Right forelimb (tissue), 1 donor: Measurements from ENCODE around the gene ZNF346.

Experiments used
- DNase-seq: peaks from one replicate; pipeline ENCODE4 v3.0.0-alpha.2; 2018

The ZNF346 gene

DNA sequence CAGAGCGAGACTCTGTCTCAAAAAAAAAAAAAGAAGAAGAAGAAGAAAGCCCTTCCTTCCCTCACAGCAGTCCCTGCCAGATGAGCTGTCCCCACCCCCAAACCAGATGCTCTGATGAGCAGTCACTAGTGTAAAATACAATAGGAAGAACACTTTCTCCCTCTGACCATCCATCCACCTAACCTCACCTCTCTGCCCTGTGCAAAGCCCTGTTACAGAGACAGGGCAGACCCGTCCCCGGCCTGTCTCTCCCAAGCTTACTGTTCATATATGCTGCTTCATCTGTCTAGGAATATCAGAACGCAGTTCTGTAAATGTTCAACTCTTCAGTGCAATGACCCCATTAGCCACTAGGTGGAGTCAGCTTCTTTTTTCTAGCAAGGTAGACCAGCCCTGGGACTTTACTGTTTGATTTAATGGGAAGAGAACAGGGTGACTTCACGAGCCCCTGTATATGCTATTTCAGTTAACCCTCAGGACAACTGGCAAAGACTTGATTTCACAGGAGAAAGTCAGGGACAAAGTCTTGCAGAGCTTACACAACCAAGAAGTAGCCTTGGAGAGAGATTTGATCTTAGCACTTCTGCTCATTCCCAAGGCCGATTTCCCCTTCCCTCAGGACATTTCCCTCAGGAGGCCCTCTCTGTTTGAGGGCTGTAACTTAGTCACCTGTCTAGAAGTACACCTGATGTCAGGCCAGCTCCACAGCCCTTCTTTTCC is 49.3 kb downstream of the ZNF346 start:
- peak; percentile 79 for DNase-seq

DNA sequence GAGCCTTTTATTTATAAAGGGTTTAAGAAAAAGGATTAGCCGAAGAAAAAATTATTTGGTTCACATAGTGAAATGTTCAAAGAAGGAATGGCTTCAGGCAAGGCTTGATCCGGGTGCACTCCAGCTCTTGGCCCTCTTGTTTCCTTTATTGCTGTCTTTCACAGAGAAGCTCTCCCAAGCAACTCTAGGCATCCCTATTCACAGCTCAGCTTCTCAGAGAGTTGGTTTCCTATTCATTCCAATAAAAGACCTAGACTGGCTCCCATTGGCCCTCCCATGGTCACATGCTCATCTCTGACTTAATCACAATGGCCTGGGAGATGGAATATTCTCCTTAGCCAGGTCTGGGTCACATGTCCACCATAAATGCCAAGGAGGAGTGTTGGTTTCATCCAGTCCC is 54.8 kb downstream of the ZNF346 start:
- DNase-seq = no peak

DNA sequence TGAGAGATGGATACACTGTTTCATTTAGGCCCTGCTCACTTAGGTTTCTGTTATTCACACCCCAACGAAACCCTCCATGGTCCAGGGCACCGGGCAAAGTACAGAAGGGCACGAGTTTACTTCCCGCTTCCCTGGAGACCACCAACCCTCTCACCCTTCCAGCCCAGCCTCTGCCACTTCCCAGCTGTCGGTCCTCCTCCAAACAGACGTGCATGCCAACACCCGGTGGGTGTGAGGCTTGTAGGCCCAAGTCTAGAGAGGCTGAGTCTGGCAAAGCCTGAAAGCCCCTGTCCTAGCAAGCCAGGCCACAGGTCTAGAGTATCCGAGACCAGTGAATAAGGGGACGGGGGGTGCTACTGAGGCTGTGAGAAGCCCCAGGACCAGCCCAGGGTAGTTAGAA is 57.1 kb downstream of the ZNF346 start:
- no peak for DNase-seq

DNA sequence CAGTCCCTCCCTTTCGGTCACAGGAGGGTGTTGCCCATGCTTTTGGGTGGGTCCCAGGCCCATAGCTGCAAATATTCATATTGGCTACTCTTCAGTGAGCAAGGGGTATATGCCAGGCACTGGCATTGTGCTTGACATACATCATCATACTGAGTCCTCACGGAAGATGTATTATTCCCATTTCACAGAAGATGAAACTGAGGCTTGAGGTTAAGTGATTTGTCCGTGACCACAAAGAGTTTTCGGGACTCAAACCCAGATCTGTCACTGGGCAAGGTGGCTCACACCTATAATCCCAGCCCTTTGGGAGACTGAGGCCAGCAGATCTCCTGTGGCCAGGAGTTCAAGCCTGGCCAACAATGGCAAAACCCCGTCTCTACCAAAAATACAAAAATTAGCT is 57.8 kb downstream of the ZNF346 start:
- DNase-seq = no peak

DNA sequence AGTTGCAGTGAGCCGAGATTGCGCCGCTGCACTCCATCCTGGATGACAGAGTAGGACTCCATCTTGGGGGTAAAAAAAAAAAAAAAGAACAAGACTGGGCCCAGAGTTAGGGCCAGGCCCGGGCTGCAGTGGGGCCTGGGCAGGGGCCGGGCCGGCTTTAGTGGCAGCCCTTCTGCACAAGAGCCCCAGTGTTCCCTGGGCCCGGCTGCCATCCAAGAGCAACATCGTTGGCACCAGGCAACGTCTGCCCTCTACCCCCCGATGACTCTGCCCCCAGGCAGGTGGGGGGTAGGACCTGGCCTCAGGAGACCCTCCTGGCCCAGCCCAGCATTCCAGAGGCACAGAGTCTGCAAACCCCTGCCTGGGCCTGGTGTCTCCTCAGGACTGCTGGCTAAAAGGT is 59.4 kb downstream of the ZNF346 start:
- DNase-seq = no peak

DNA sequence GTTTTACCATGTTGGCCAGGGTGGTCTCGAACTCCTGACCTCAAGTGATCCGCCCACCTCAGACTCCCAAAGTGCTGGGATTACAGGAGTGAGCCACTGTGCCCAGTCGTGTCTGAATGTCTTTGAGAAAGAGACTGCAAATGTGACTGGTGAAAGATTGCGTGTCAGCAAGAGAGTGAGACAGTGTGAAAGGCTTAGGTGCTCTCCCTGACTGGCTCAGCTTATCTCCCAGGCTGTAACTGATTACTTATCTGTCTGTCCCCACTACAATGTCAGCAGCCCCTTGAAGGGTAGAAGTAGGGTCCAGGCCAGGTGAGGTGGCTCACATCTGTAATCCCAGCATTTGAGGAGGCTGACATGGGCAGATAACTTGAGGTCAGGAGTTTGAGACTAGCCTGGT is 60.9 kb downstream of the ZNF346 start:
- DNase-seq = no peak

DNA sequence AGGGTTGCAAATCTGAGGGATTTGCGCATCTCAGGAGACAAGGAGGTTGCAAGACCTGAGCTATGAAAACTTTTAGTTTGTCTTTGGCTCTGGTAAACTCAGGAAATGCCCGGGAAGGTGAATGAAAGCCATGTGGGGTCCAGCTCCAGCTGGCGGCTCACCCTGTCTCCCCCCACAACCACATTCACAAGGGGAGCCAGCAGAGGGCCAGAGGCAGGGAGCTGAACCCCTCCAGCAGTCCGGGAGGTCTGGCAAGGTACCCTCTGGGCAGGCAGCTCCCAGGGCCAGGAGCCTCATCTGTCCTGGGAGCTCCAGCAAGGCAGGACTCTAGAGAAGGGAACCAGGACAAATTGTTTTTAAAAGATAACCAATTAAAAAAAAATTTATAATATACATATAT is 61.7 kb downstream of the ZNF346 start:
- no peak for DNase-seq

DNA sequence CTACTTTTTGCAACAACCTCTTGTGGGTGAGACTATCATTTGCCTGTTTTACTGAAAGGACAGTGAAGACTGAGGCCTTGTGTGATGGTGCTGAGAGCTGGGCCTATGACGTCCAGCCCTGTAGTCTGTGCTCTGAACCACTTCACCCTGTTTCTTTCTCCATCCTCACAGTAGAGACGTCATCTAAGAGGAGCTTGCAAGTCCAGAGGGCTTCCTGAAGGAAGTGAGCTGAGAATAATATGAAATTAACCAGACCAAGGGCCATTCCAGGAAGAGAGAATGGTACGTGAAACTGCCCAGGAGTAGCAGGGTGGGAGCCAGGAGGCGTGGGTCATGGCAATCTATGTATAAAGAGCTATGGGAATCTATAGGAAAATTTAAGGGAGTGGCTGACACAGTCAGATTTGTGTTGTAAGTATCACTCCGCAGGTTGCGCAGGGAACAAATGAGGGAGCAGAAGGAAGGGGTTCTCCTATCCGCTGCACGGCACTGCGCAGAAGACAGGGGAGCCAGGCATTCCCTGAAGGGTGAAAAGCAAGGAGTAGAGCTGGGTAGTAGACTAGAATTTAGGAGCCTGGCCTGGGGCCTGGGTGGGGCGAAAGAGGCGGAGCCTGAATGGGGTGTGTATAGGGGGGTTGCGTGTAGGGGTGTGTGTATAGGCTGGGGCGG is 63.6 kb downstream of the ZNF346 start:
- DNase-seq = no peak

DNA sequence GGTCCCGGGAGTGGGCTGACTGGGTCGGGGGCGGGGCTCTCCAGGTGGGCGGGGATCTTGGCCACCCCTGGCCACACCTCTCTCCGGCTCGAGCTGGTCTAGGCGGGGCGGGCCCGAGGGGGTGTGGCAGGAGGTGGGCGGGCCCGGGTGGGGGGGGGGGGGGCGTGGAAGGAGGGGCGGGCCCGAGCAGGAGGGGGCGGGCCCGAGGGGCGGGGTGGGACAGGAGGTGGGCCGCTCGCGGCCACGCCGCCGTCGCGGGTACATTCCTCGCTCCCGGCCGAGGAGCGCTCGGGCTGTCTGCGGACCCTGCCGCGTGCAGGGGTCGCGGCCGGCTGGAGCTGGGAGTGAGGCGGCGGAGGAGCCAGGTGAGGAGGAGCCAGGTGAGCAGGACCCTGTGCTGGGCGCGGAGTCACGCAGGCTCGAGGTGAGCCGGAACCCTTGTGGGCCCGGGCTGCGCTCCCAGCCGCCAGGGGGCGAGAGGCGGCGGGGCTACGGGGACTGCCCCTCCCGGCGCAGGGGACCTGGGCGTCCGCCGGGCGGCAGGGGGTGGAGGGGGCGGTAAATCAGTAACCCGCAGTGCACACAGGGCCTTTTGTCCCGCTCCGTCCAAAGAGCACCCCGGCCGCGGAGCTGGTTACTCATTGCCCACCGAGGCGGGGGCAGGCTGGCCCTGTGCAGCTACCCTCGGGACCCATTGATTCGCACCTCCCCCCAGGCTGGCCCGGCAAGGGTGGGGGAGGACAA is 64.3 kb downstream of the ZNF346 start, which contains the start of gene FGFR4:
TSS of gene FGFR4 (plus strand) at position 262 of the 744 bp plus-strand sequence. CDS start 2,688 bp downstream, outside the sequence.
- DNase-seq = peak; percentile 87

DNA sequence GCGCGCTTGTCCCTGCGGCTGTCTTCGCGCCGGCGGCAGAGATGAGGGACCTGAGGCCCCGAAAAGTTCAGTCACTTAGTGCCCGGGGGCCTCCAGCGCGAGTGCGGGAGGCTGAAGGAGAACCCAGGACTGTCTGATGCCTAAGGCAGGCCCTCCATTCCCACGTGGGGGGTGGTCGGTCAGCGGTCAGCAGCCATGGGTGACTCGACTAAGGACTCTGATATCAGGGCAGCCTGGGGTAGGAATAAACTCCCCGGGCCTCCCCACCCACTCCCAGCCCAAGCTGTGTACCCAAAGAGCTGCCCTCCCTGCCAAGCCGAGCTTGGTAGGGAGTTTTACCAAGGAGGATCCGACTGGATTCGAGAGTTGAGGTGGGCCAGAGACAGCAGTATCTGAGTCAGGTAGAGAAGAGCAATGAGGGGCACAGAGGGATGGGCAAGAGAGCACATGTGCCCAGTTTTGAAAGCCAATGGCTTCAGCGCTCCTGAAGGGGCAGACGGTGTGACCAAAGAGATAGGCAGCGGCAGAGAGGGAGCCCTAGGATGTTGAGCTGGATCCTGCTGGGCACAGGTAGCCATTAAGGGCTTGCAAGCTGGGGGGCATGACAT is 65.0 kb downstream of the ZNF346 start:
- DNase-seq = no peak

DNA sequence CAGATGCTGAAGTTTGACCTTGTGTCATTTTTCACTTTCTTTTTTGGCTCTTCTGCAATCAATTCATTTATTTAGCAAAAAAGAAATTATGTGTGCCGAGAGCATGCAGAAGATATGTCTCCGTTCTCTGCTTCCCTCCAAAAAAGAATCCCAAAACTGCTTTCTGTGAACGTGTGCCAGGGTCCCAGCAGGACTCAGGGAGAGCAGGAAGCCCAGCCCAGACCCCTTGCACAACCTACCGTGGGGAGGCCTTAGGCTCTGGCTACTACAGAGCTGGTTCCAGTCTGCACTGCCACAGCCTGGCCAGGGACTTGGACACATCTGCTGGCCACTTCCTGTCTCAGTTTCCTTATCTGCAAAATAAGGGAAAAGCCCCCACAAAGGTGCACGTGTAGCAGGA is 66.6 kb downstream of the ZNF346 start:
- no peak for DNase-seq

DNA sequence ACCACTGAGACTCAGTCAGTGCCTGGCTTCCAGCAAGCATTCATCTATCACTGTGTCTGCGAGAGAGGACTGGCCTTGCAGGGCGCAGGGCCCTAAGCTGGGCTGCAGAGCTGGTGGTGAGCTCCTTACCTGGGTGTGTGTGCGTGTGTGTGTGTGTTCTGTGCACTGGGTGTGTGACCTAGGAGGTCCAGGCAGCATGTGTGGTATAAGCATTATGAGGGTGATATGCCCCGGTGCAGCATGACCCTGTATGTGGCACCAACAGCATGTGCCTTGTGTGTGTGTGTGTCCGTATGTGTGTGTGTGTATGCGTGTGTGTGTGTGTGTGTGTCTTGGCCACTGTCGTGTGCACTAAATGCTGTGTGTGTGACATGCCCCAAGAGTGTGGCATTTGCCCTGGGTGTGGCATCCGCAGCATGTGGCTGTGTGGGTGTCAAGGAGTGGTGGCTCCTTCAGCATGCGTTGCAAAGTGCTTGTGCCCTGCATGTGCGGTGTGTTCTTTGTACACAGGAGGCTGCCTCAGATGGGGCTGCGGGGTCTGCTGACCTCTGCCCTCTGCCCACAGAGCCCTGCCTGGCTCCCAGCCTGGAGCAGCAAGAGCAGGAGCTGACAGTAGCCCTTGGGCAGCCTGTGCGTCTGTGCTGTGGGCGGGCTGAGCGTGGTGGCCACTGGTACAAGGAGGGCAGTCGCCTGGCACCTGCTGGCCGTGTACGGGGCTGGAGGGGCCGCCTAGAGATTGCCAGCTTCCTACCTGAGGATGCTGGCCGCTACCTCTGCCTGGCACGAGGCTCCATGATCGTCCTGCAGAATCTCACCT is 67.5 kb downstream of the ZNF346 start:
- no peak for DNase-seq

DNA sequence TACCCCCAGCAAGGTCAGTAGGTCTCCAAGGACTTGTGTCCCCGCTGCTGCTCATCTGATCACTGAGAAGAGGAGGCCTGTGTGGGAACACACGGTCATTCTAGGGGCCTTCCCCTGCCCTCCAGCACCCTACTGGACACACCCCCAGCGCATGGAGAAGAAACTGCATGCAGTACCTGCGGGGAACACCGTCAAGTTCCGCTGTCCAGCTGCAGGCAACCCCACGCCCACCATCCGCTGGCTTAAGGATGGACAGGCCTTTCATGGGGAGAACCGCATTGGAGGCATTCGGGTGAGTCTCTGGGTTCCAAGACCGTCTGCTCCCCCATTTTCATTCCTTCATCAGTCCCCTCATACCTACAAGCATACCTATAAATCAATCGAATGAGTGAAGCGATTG is 68.3 kb downstream of the ZNF346 start:
- no peak for DNase-seq

DNA sequence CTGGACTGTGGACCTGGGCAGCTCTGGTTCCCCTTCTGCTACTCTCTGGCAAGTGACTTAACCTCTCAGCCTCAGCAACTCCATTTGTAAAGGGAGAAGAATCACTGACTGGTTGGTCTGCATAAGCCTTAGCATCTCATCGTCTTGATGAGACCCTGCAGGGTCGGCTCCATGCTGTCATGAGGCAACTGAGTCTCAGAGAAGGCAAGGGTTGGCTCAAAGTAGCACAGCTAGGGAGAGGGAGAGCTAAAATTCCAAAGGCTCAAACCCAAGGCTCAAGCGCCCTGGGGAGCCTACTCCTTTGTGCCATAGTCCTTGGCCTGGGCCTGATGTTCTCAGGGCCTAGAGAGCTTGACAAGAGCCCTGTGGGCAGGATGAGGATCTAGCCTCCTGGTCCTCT is 68.7 kb downstream of the ZNF346 start:
- no peak for DNase-seq

DNA sequence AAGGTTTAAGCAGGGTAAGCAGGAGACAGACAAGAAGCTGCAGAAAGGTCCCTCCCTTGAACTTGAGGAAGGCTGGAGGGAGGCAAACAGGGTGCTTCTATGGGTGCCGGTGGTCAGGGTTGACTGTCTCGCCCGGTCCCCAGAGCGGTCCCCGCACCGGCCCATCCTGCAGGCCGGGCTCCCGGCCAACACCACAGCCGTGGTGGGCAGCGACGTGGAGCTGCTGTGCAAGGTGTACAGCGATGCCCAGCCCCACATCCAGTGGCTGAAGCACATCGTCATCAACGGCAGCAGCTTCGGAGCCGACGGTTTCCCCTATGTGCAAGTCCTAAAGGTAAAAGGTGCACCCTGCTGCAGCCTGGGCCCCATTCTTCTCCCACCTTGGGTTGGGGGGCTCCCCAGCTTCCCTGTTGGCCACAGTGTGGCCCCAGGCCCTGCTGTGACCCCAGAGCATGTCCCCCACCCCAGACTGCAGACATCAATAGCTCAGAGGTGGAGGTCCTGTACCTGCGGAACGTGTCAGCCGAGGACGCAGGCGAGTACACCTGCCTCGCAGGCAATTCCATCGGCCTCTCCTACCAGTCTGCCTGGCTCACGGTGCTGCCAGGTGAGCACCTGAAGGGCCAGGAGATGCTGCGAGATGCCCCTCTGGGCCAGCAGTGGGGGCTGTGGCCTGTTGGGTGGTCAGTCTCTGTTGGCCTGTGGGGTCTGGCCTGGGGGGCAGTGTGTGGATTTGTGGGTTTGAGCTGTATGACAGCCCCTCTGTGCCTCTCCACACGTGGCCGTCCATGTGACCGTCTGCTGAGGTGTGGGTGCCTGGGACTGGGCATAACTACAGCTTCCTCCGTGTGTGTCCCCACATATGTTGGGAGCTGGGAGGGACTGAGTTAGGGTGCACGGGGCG is 69.9 kb downstream of the ZNF346 start:
- no peak for DNase-seq

DNA sequence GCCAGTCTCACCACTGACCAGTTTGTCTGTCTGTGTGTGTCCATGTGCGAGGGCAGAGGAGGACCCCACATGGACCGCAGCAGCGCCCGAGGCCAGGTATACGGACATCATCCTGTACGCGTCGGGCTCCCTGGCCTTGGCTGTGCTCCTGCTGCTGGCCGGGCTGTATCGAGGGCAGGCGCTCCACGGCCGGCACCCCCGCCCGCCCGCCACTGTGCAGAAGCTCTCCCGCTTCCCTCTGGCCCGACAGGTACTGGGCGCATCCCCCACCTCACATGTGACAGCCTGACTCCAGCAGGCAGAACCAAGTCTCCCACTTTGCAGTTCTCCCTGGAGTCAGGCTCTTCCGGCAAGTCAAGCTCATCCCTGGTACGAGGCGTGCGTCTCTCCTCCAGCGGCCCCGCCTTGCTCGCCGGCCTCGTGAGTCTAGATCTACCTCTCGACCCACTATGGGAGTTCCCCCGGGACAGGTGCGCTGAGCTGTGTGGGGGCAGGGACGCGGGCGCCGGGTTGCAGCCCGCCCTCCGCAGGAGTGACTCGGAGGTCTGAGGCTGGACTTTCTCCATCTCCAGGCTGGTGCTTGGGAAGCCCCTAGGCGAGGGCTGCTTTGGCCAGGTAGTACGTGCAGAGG is 70.7 kb downstream of the ZNF346 start:
- DNase-seq = no peak

DNA sequence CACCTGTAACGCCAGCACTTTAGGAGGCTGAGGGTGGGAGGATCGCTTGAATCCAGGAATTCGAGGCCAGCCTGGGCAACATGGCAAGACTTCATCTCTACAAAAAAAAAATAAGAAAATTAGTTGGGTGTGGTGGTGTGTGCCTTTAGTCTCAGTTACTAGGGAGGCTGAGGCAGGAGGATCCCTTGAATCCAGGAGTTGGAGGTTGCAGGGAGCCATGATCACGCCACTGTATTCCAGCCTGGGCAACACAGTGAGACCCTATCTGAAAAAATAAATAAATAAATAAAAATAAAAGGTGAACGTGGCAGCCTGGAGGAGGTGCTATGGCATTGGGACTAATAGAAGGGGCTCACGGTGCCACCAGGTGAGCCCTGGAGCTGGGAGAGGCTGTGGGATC is 71.3 kb downstream of the ZNF346 start:
- DNase-seq = no peak

DNA sequence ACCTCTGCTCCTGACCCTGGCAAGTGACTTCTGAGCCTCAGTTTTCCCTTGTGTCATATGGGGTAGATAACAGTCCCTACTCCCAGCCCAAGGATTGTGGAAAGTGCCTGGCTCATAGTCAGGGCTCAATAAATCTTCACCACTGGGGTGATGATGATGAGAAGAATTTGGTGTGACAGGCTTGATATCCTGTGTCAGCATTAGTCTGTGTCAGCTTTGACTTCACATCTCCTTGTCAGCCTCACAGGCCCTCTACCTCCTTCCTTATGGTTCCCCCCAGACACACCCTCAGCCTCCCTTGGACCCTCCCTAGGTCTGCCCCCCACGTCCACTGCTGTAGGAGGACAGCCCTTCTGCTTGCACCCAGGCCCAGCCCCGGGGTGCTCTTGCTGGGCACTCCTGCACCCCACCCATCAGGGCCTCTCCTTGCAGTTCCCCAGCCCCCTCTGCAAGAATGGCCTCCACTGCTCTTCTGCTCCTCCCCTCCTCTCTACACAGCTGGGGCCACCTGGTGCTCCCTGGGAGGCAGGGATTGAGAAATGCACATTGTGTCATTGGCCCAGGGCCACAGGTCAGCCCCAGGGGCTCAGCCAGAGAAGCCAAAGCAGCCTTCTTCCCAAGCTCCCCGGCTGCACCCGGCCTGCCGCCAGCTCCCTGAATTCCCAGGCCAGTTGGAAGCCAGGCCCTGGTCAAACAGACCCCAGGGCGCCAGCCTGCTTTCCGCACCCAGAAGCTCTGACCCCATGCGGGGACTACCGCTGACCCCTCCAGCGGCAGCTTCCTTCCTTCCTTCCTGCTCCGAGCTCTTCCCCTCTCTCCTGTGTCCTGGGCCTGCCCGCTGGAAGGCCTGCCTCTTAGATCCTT is 72.0 kb downstream of the ZNF346 start:
- DNase-seq = peak; percentile 79

DNA sequence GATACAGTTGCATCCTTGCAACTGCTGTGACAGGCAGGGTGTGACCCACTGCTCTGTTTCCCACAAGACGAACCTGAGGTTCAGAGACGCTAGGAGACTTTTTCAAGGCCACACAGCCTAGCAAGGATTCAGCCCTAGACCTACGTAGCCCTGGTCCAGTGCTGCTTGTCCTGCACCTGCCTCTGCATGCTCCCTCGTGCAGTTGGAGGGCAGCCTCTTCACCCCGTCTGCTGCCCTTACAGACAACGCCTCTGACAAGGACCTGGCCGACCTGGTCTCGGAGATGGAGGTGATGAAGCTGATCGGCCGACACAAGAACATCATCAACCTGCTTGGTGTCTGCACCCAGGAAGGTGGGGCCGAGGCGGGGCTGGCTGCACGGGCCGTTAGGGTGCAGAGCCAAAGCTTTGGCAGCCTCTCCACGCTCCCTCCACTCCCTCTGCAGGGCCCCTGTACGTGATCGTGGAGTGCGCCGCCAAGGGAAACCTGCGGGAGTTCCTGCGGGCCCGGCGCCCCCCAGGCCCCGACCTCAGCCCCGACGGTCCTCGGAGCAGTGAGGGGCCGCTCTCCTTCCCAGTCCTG is 72.7 kb downstream of the ZNF346 start:
- no peak for DNase-seq
